Kidney epithelial cell (primary cell): Measurements from ENCODE around the gene PCGF1. TPM values are rescaled to one million over a fixed set of nuclear protein-coding genes. Genes with fewer than 3 reads are reported as not detected.

Experiments
- DNase-seq: peaks from one replicate; pipeline ENCODE4 v3.0.0-alpha.2; 2010; ENCODE audit warnings: low read depth
- H3K27me3 ChIP-seq: 2 replicates; pipeline ENCODE4 v1.6.0; 2011; ENCODE audit warnings: low read length; ENCODE audit not compliant: control insufficient read depth, insufficient read depth
- H3K36me3 ChIP-seq: 2 replicates; pipeline ENCODE4 v1.5.1; 2011; ENCODE audit warnings: low read length; ENCODE audit not compliant: control insufficient read depth, insufficient read depth
- H3K4me3 ChIP-seq: 2 replicates; pipeline ENCODE4 v1.5.1; 2011; ENCODE audit warnings: low read depth, mild to moderate bottlenecking, control low read depth, low read length
- total RNA-seq: library from RNA; depleted of rRNA; stranded (reverse); fragments of >200 nt; gene quantifications from 2 replicates; pipeline ENCODE4 v1.2.3, GENCODE V29; 2015
- TF ChIP-seq, protein P1 (sequence below): IDR thresholded peaks from 2 replicates; pipeline ENCODE4 v1.5.1; 2011; ENCODE audit warnings: mild to moderate bottlenecking, moderate library complexity, low read length, control low read depth, inconsistent platforms; ENCODE audit not compliant: insufficient read depth, poor library complexity, severe bottlenecking

Gene PCGF1
- total RNA-seq, 1 donor from 2014 or later, result 19.3 TPM

DNA sequence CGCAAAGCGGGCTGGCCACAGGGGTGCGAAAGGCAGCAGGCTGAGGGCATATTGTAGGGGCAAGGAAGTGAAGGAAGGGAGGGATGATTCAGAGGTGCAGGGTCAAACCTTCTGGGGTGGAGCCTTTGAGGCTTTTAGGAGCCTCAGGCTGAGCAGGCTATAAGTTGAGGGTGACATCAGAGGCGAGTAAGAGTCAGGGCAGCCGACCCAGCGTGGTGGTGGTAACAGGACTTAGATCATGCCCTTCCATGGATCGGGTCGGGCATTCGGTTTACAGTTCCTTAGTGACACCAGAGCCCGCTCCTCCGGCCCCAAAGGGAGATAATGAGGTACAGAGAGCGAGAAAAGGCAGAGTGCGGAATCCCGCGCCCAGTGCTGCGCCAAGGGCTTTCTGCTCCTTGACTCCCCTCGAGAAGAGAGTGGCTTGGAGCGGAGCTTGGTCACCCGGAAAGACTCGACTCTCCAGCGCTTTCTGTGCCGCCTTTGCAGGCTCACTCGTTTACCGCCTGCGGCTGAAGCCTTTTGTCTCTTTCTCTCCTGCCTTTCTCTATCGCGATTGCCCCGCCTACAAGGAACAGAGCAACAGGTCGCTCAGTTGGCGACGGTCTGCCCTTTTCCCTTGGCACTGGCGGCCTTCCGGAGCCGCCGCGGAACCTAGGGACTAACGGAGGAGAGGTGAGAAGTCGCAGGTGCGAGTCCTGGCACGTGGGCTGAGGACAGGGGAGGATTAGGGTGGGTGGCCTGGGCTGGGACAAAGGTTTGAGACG, 8.8 kb downstream of the PCGF1 start:
- TF ChIP-seq, protein P1, sequence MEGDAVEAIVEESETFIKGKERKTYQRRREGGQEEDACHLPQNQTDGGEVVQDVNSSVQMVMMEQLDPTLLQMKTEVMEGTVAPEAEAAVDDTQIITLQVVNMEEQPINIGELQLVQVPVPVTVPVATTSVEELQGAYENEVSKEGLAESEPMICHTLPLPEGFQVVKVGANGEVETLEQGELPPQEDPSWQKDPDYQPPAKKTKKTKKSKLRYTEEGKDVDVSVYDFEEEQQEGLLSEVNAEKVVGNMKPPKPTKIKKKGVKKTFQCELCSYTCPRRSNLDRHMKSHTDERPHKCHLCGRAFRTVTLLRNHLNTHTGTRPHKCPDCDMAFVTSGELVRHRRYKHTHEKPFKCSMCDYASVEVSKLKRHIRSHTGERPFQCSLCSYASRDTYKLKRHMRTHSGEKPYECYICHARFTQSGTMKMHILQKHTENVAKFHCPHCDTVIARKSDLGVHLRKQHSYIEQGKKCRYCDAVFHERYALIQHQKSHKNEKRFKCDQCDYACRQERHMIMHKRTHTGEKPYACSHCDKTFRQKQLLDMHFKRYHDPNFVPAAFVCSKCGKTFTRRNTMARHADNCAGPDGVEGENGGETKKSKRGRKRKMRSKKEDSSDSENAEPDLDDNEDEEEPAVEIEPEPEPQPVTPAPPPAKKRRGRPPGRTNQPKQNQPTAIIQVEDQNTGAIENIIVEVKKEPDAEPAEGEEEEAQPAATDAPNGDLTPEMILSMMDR, result no peak
- Histone ChIP-seq H3K27me3 (peaks cover 48% of the 10 kb centered on the region), H3K36me3 (no peaks in the 10 kb centered on the region), H3K4me3 (peak overlapping the region; percentile 25)
- no peak for DNase-seq

DNA sequence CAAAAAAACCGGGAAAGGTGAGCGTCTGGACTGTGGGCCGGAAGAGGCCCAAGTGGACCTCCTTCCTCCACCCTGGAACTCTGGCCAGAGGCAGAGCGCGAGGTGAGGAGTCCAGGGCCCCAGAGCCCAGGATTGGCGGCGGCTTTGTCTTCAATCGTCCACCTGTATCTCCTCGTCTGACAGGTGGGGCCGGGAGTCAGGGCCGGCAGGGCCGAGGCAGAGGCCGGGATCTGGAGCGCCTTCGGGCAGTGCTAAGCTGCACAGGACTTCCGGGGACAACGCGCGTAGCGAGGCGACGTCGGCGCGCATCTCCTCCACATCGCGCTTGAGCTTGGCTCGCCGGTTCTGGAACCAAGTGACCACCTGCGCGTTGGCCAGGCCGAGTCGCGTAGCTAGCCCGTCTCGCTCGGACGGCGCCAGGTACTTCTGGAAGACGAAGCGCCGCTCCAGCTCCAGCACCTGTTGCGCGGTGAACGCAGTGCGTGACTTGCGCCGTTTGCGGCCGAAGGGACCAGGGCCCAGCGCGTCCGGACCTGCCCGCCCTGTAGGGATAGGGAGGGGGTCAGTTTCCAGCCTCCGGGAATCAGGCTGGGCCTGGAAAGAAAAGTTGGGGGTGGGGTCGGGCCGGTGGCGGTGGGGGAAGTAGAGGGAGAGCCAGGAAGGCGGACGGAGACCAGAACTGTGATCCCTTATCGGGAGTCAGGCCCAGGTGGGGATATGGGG, 9.6 kb downstream of the PCGF1 start:
- H3K36me3 ChIP-seq, result peaks cover 1% of the 10 kb centered on the region
- DNase-seq, result no peak
- TF ChIP-seq, protein P1, result no peak
- peak overlapping the region; percentile 25 for H3K4me3 ChIP-seq
- peaks cover 48% of the 10 kb centered on the region for H3K27me3 ChIP-seq

GRCh38 chr2:74496997-74497776, 10.3 kb downstream of the PCGF1 start:
- H3K36me3 ChIP-seq, result peaks cover 1% of the 10 kb centered on the region
- no peak for DNase-seq
- no peak overlapping the region for H3K4me3 ChIP-seq
- TF ChIP-seq, protein P1, result no peak
- peaks cover 44% of the 10 kb centered on the region for H3K27me3 ChIP-seq

DNA sequence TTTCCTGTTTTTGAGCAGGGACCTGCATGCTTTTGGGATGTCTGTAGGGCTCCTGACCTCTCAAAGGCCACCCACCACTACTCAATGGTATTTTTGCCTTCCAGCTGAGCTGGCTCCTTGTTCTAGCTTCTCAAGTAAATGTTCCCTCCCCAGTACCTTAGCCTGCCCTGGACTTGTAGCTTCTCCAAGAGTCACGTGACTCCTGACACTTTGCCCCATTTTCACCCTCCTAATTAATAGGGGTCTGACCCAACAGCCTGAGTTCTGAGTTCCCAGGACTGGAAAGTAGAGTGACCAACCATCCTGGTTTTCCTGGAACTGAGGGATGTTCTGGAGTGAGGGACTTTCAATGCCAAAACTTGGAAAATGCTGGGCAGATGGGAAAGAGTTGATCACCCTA, 12.1 kb downstream of the PCGF1 start:
- Histone ChIP-seq H3K4me3 (no peak overlapping the region), H3K36me3 (peaks cover 1% of the 10 kb centered on the region), H3K27me3 (peaks cover 31% of the 10 kb centered on the region)
- TF ChIP-seq, protein P1, result no peak
- no peak for DNase-seq

DNA sequence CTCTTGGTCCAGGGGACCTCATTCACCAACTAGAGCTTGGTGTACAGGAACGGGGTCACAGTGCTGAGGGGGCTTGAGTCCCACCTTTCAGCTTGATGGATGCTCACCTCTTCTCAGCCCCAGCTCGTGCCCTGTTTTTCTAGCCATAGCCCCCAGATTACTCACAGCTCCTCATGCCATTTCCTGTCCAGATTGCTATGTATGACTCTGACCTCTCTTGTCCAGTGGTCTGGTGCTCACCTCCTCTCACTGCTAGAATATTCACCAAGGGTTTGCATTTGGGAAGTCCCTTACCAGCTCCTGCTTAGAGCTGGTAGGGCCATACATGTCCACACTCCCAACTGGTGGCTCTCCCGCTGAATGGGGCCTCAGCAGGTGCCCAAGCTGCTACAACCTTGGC, 13.9 kb downstream of the PCGF1 start:
- Histone ChIP-seq H3K4me3 (no peak overlapping the region), H3K27me3 (peaks cover 12% of the 10 kb centered on the region), H3K36me3 (peaks cover 1% of the 10 kb centered on the region)
- no peak for DNase-seq
- TF ChIP-seq, protein P1, result no peak
